ENCODE measurements around the gene SMPD4.
"Not testable (repeated sequence)": the region's sequence is repeated elsewhere in the genome, so short reads cannot be mapped to it uniquely, and the experiment has no call there.

Gene SMPD4, protein sequence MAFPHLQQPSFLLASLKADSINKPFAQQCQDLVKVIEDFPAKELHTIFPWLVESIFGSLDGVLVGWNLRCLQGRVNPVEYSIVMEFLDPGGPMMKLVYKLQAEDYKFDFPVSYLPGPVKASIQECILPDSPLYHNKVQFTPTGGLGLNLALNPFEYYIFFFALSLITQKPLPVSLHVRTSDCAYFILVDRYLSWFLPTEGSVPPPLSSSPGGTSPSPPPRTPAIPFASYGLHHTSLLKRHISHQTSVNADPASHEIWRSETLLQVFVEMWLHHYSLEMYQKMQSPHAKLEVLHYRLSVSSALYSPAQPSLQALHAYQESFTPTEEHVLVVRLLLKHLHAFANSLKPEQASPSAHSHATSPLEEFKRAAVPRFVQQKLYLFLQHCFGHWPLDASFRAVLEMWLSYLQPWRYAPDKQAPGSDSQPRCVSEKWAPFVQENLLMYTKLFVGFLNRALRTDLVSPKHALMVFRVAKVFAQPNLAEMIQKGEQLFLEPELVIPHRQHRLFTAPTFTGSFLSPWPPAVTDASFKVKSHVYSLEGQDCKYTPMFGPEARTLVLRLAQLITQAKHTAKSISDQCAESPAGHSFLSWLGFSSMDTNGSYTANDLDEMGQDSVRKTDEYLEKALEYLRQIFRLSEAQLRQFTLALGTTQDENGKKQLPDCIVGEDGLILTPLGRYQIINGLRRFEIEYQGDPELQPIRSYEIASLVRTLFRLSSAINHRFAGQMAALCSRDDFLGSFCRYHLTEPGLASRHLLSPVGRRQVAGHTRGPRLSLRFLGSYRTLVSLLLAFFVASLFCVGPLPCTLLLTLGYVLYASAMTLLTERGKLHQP

DNA sequence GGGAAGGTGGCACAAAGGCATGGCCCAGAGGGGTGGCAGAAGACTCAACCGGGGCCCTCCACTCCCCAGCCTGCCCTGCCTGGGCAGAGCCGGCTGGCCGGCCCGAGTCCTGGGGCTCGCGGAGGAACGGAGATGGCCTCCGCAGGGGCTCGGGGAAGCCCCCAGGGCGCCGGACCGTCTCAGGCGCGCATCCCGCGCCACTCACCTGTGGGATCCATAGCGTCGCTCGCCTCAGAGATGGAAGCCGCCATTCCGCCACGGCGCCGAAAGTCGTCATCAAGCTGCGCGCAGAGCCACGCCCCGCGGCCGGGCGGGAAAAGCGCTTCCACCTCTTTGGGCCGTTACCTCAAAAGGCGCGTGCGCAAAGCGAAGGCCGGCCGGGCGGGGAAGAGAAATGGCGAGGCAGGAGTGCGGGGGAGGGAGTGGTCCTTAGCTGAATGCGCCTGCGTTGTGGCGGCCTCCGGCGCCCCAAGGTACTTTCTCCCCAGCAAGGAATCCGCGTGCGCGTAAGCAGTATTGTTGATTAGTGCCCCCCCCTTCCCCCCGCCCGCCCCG, at the start of gene SMPD4:
SMPD4 (minus strand) TSS at position 278 of the 555 bp plus-strand sequence. CDS start 5,010 bp downstream, outside the sequence.
- DNase-seq, result peak; percentile 98

DNA sequence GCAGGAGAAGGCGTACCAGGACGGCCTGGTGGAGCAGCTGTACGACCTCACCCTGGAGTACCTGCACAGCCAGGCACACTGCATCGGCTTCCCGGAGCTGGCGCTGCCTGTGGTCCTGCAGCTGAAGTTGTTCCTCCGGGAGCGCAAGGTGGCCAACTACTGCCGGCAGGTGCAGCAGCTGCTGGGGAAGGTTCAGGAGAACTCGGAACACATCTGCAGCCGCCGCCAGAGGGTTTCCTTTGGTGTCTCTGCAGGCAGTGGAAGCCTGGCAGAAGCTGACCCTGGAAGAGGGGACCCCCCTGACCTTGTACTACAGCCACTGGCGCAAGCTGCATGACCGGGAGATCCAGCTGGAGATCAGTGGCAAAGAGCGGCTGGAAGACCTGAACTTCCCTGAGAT, 49.5 kb upstream of the SMPD4 start:
- DNase-seq, result not testable (repeated sequence)

DNA sequence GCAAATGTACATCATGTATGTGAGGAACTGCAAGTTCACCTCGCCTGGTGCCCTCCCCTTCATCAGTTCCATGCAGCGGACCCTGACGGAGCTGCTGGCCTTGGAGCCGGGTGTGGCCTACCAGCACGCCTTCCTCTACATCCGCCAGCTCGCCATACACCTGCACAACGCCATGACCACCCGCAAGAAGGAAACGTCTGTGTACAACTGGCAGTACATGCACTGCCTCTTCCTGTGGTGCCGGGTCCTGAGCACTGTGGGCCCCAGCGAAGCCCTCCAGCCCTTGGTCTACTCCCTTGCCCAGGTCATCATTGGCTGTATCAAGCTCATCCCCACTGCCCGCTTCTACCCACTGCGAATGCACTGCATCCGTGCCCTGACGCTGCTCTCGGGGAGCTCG, 49.0 kb upstream of the SMPD4 start:
- DNase-seq, result not testable (repeated sequence)

DNA sequence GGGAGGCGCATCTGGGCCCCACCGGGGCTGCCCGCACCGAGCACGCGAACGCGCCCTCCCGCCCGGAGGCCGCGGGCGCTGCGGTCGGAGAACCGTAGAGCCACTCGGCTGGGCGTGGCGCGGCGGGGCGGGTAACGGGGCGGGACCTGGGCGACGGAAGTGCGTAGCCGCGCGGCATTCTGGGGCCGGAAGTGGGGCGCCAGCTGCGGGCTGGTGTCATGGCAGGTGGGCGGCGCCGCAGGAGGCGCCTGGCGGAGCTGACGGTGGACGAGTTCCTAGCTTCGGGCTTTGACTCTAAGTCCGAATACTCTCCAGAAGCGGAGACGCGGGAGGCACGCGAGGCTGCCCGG, 47.7 kb upstream of the SMPD4 start:
- DNase-seq, result peak; percentile 39

DNA sequence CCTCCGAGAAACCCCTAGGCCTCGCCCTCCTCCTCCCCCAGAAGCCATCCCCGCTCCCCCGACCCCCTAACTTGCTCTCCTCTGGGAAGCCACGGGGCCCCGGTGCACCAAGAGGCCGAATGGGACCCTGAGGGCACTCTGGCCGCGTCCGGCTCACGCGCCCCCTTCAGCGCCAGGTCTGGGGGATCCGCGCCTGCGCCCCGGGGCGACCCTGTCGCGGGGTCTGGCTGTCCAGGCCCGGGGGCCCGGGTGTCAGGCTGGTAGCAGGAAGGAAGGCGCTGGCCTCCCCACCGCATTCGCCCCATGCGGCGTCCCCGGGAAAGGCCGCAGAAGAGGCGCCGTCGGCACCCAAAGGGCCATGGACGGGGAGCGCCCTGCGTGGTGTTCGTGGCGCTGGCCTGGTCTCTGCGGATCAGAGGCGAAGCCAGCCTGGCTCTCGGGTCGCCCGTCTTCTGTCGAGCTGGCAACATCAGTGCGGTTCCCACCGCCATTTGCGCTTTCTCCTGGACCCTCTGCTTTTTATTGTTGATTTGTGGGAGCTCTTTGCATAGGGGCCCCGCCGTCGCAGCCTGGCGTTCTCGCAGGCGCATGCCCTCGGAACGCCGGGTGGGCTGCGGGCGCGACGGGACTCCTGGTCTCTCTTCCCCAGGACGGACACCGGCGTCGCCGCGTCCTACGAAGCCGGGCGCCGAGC, 47.2 kb upstream of the SMPD4 start:
- DNase-seq, result not testable (repeated sequence)

DNA sequence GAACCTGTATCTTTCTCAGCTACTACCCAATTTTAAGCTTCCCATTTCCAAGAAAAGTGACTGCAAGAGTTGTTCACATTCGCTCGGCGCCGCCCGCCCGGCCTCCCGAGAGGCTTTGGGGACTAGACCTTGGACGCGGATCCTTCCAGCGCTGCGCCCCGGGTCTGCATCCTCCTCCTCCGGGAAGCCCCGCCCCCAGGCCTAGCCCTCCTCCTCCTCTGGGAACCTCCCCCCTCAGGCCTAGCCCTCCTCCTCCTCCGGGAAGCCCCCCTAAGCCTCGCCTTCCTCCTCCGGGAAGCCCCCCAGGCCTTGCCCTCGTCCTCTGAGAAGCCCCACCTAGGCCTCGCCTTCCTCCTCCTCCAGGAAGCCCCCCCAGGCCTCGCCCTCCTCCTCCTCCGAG, 46.6 kb upstream of the SMPD4 start:
- DNase-seq, result not testable (repeated sequence)

DNA sequence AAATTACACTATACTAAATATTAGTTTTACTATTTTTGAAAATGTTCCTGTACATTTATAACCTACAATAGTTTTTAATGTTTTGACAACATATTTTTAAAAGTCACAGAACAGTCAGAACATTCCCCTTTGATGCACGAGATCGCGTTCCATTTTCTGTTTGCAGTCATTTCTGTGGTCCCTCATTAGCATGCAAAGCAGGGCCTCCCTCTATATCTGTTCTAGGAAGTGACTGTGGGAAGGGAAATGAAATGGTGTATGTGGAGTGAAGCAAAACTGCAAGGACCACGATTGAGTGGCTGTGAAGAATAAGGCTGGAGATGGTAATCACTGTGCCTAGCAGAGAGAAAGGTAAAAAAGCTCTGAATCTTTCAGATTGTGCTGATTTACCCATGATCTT, 41.1 kb upstream of the SMPD4 start:
- DNase-seq, result not testable (repeated sequence)

DNA sequence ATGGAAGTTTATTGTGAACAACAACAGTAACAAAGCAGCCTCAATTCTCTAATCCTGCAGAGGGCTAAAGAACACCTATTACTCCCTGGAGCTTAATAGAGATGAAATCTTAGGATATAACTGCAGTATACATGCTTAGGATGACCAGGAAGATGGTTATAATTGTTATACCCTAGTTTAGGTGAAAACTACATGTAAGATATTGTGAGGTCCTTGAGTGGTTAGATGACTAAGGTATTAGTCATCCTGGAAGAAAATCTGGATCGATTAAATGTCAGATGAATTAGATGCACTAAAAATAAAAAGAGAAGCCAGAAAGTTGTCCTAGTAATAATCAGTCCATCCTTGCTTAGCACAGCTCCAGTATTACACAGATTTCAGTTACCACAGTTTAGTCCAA, 39.1 kb upstream of the SMPD4 start:
- not testable (repeated sequence) for DNase-seq

DNA sequence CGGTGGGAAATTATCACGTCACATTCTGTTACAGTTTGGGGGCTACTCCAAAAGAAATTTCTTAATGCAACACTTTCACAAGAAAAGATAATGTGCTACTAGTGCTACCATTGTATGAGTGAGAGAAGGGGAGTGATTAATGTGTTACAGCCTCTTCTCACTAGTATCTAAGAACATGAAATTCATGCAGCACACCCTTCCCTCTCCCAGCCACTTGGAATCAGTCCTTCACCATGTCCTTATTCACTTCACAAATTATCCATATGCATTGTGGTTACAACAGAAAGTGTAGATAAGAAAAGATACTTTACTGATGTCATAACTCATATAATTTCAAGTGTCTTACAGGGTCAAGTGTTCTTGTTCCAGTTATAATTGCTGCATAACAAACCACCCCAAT, 37.7 kb upstream of the SMPD4 start:
- DNase-seq, result not testable (repeated sequence)

DNA sequence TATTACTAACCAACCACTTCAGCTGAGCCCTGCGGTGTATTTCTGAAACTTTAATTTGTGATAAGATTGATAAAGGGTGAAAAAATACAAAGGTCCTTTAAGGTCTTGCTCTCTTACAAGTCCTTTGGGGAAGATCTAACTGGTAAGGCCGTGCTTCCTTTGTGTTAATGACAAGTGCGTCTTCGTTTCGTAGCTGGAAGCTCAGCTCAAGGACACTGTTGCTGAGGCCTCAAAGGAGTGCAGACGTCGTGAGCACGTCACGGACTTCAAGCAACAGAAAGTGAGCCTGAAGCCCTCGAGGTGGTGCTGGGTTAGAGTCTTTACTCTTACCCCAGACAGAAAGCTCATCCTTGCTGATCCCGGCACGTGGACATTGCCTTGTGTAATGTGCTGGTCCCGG, 25.6 kb upstream of the SMPD4 start:
- not testable (repeated sequence) for DNase-seq

DNA sequence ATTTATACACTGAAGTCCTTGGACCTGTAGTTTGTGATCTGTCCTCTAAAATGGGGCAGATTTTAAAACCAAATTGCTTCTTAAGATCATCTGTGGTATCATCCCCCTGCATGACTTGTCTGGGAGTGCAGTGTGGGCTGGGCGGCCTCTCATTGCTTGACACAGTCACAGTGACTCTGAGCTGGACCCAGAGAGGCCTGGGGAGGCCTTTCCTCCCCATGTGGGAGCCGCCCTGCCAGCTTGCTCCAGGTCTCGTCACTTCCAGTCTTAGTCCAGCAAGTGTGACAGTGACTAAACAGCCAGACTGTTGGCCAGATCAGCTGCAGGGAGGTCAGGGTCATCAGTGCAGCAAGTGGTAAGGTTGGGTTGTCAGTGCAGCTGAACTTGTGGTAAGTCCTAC, 21.7 kb upstream of the SMPD4 start:
- DNase-seq, result not testable (repeated sequence)

DNA sequence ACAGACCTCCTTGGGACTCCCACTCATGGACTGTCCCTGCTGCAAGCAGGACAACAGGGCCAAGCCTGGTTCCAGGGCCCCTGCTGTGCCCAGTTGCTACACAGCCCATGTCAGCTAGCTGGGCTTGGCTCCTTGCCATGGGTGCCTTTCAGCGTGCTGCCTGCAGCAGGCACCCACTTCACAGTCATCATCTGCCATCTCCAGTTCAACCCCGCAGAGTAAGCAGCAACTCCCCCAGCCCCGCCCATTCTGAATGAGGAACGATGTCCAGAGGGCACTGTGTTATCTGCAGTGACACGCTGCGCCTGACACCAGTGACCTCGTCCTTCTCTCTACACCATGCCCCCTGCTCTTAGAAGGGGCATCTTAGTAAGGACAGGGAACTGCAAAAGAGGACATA, 21.1 kb upstream of the SMPD4 start:
- not testable (repeated sequence) for DNase-seq

DNA sequence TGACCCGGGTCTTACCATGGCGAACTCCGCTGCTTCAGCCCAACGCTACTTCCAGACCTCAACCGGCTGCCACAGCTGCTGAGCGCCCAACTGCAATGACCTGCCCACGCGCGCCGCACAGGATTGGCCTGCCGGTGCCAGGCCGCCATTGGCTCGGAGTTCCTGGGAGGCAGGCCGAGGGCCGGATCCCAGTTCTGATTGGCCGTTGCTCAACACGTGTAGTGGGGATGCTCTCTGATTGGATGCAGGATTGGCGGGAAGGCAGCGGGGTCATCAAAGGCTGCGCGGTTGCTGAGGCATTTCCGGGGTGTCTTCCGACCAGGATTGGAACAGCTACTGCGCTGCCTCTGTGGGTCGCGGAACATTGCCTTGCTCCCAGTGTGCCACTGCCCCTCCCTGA, 16.9 kb upstream of the SMPD4 start, which contains the start of gene TUBA3E:
TUBA3E (minus strand) TSS at position 97 of the 400 bp plus-strand sequence; CDS start at position 18, 79 bp downstream.
- no peak for DNase-seq

DNA sequence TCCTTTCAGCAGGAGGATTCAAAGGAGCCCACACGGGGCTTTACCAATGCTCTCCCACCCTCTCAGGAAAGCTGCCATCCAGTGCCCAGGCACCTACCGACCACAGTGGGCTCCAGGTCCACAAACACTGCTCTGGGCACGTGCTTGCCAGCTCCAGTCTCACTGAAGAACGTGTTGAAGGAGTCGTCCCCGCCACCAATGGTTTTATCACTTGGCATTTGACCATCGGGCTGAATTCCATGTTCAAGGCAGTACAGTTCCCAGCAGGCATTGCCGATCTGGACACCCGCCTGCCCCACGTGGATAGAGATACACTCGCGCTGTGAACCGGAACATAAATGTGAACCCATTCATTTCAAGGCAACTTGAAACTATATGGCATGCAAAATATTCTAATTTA, 14.7 kb upstream of the SMPD4 start:
- DNase-seq, result not testable (repeated sequence)

DNA sequence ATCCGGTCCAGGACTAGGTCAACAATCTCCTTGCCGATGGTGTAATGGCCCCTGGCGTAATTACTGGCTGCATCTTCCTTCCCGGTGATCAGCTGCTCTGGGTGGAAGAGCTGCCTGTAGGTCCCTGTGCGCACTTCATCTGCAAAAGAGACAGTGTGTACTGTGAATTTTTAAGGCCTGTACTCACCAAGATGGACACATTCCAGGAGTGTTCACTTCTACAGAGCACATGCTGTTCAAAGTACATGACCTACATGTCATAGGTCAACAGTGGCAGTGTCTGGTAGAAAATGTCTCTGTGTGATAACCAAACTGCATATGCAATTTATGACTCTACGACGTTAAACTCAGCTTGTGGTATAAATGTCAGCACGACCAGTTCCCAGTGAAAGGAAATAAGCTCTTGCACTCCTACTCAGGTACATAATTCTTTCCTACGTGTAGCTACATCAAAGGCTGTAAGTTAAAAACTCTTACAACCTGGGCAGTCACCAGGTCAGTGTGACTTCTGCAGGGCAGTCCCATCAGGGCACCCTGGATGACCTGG, 13.8 kb upstream of the SMPD4 start:
- not testable (repeated sequence) for DNase-seq

DNA sequence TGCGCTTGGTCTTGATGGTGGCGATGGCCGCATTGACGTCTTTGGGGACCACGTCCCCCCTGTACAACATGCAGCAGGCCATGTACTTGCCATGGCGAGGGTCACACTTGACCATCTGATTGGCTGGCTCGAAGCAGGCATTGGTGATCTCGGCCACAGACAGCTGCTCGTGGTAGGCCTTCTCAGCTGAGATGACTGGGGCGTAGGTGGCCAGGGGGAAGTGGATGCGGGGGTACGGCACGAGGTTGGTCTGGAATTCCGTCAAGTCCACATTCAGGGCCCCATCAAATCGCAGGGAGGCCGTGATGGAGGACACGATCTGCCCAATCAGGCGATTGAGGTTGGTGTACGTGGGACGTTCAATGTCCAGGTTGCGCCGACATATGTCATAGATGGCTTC, 12.4 kb upstream of the SMPD4 start:
- not testable (repeated sequence) for DNase-seq

DNA sequence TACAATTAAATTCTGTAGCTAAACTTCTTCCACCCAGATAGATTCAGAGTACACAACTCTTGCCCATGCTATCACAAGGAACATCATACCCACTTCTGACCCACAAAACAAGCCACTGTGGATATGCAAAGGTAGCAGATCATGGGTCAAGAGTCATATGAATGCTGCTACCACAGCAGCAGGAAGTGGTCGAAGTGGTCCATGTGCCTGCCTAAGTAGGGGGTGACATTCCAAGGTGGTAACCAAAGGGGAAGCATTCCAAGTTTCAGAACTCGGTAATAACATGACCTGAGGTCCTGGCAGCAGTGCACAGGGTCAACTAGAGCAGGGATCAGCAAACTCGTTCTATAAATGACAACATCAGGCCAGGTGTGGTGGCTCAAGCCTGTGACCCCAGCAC, 11.0 kb upstream of the SMPD4 start:
- not testable (repeated sequence) for DNase-seq

DNA sequence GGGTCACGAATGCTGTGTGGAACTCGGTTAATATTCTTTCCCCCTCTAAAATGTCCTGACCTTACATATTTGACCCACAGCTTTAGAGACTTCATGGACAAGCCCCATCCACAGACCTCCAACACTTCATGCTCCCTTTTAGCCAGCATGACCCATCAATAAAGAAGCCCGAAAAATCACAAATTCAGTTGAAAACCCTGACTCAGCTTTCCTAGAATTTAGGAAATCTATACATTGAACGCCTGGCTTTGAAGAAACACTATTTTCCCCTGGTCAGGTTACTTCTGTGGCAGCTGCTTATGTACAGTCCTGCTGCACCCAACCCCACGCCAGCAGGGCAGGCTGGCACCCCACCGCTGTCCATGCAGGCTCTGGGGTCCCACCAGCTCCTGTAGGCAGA, 9.9 kb upstream of the SMPD4 start:
- DNase-seq, result not testable (repeated sequence)

DNA sequence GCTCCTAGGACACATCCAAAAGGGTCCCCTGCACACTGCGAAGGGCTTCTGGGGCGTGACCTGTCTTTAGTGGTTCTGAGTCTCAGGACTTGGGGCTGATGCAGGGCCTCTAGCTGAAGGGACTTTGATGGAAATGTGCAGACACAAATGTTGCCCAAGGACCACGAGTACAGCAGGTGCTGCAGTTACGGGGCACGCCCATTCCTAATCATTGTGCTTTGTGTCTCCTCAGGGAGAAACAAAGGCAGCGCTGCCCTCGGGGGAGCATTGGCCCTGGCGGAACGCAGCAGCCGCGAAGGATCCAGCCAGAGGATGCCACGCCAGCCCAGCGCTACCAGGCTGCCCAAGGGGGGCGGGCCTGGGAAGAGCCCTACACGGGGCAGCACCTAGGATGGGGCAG, 8.8 kb upstream of the SMPD4 start:
- no peak for DNase-seq

DNA sequence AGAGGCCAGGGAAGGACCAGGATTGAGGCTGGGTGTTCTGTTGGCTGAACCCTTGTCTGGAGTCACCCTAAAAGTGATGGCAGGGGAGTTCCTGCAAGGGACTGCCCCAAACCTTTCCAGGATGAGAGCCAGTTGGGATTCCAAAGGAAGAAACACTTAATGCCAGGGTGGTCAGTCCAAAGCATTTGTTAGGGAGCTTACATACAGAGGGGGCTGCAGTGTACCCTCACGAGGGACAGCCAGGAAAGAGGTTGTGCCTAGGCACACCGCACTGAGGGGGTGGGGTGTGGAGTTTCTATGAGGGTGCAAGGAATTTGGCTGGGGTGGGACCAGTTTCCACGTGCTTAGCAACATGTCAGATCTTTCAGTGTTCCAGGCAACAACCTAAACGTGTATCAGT, 7.6 kb upstream of the SMPD4 start:
- not testable (repeated sequence) for DNase-seq

DNA sequence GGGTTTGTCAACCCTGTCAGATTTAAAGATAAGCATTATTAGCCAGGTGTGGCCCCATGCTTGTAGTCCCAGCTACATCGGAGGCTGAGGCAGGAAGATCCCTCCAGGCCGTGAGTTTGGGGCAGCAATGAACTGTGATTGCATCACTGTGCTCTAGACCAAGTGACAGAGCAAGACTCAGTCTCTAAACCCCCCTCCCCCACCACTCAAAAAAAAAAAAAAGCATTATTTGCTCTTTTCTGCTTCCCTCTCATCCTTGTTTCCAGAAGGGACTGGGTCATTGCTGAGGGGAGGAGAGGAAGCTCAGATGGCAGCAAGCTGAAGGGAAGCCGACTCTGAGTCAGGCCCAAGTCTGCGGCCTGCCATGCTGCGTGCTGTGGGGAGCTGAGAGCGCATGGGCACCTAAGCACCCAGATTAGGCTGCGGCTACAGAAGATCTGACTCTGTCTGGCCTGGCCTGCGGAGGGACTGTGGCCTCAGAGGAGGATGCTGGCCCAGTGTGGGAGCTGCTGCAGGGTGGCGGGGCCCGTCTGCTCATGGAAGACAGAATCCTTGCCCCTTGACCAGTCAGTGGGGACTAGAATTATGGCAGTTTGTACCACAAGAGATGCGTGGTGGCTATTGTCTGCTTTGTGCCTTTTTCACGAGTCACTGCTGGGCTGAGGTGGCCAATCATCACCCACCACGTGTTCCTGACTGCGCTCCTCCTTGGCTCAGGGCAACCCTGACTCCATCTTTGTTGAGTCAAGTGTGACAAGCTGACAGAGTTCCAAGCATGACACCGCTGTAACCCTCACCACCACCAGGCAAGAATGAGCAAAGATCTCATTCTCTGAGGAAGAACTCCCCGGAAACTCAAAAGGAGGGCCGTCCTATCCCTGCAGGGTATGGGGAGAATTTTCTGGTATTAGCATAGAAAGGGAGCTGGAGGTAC, 6.7 kb upstream of the SMPD4 start:
- DNase-seq, result not testable (repeated sequence)

Measured in CD4-positive, alpha-beta T cell treated with Interleukin-17A for 1 hour (primary cell).